Cardiac muscle cell (in vitro differentiated cells and primary cell): ENCODE data around the gene PTPRD. TPM values are rescaled to one million over a fixed set of nuclear protein-coding genes. Genes with fewer than 3 reads are reported as not detected.

ENCODE experiments used
- DNase-seq, 2 donors: peaks; one replicate each; pipeline versions ENCODE4 v3.0.0 to v3.0.0-alpha.2; 2010 to 2017; ENCODE audit warnings: low read depth in 1 of 2, low spot score in 1 of 2
- H3K27ac ChIP-seq: fragments of 200-600 bp; sonication (generic); 2 replicates; pipeline ENCODE4 v1.5.1; 2016
- H3K27me3 ChIP-seq: fragments of 200-600 bp; sonication (generic); 2 replicates; pipeline ENCODE4 v1.6.0; 2016; ENCODE audit warnings: control low read depth
- H3K36me3 ChIP-seq: fragments of 200-600 bp; sonication (generic); 2 replicates; pipeline ENCODE4 v1.5.1; 2016; ENCODE audit warnings: control low read depth
- H3K4me1 ChIP-seq: fragments of 200-600 bp; sonication (generic); 2 replicates; pipeline ENCODE4 v1.8.1; 2017; ENCODE audit warnings: low read depth, mild to moderate bottlenecking, mixed run types
- H3K4me3 ChIP-seq: fragments of 200-600 bp; sonication (generic); 2 replicates; pipeline ENCODE4 v1.5.1; 2016; ENCODE audit warnings: mild to moderate bottlenecking
- H3K9me3 ChIP-seq: fragments of 200-600 bp; sonication (generic); 2 replicates; pipeline ENCODE4 v1.5.1; 2017; ENCODE audit warnings: low read depth, mild to moderate bottlenecking, control low read depth
- CTCF ChIP-seq: IDR thresholded peaks from 2 replicates; pipeline ENCODE4 v1.5.1; 2012; ENCODE audit warnings: low read depth, mild to moderate bottlenecking, low read length
- polyA plus RNA-seq: library from polyadenylated mRNA; unstranded; fragments of >200 nt; fragmentation: Nextera tagmentation; extraction: Ambion mirVana; gene quantifications from 2 replicates; pipeline ENCODE4 v1.2.1, GENCODE V29; 2016
- total RNA-seq: library from RNA; depleted of rRNA; stranded (reverse); fragments of >200 nt; gene quantifications from 2 replicates; pipeline ENCODE4 v1.2.3, GENCODE V29; 2016

PTPRD gene
- total and polyA plus RNA-seq, 2 experiments from 2014 or later: 37.0 to 287 TPM

- H3K27me3 ChIP-seq: no peaks in the 10 kb centered on the region
- H3K4me1 ChIP-seq: peaks cover 2% of the 10 kb centered on the region
- TF ChIP-seq CTCF: no peak
- H3K27ac ChIP-seq: no peak overlapping the region
- no peaks in the 10 kb centered on the region for H3K36me3 ChIP-seq
- H3K4me3 ChIP-seq: no peak overlapping the region
- DNase-seq: no peak
- H3K9me3 ChIP-seq: no peaks in the 10 kb centered on the region
These were observed 1774.7 kb downstream of the PTPRD start for GRCh38 chr9:8838136-8838535.

GRCh38 chr9:8835291-8835690 is 1777.5 kb downstream of the PTPRD start:
- no peaks in the 10 kb centered on the region for H3K36me3 ChIP-seq
- H3K4me3 ChIP-seq: no peak overlapping the region
- DNase-seq: no peak
- H3K9me3 ChIP-seq: no peaks in the 10 kb centered on the region
- no peaks in the 10 kb centered on the region for H3K27me3 ChIP-seq
- H3K27ac ChIP-seq: no peak overlapping the region
- no peak for TF ChIP-seq CTCF
- peaks cover 17% of the 10 kb centered on the region for H3K4me1 ChIP-seq

GRCh38 chr9:8832955-8833354 is 1779.8 kb downstream of the PTPRD start:
- no peaks in the 10 kb centered on the region for H3K36me3 ChIP-seq
- H3K4me1 ChIP-seq: peaks cover 17% of the 10 kb centered on the region
- H3K27ac ChIP-seq: no peak overlapping the region
- no peak overlapping the region for H3K4me3 ChIP-seq
- TF ChIP-seq CTCF: no peak
- H3K9me3 ChIP-seq: no peaks in the 10 kb centered on the region
- H3K27me3 ChIP-seq: no peaks in the 10 kb centered on the region
- DNase-seq: no peak

GRCh38 chr9:8832386-8832785 is 1780.4 kb downstream of the PTPRD start:
- no peak overlapping the region for H3K27ac ChIP-seq
- H3K4me1 ChIP-seq: peaks cover 17% of the 10 kb centered on the region
- H3K36me3 ChIP-seq: no peaks in the 10 kb centered on the region
- no peak overlapping the region for H3K4me3 ChIP-seq
- DNase-seq: no peak
- TF ChIP-seq CTCF: no peak
- no peaks in the 10 kb centered on the region for H3K9me3 ChIP-seq
- H3K27me3 ChIP-seq: no peaks in the 10 kb centered on the region

- Histone ChIP-seq H3K4me1 (peaks cover 17% of the 10 kb centered on the region), H3K9me3 (no peaks in the 10 kb centered on the region), H3K36me3 (no peaks in the 10 kb centered on the region), H3K27me3 (no peaks in the 10 kb centered on the region), H3K4me3 (no peak overlapping the region), H3K27ac (no peak overlapping the region)
- DNase-seq: no peak
- no peak for TF ChIP-seq CTCF
These were observed 1781.2 kb downstream of the PTPRD start for GRCh38 chr9:8831568-8831967.

GRCh38 chr9:8826281-8826680 is 1786.5 kb downstream of the PTPRD start:
- Histone ChIP-seq H3K27ac (no peak overlapping the region), H3K4me3 (no peak overlapping the region), H3K36me3 (no peaks in the 10 kb centered on the region), H3K27me3 (no peaks in the 10 kb centered on the region), H3K9me3 (no peaks in the 10 kb centered on the region), H3K4me1 (peaks cover 5% of the 10 kb centered on the region)
- DNase-seq: no peak
- TF ChIP-seq CTCF: no peak
